Measurements from ENCODE around the gene UNC119B. TPM values are rescaled to one million over a fixed set of nuclear protein-coding genes. Genes with fewer than 3 reads are reported as not detected.

Gene UNC119B
- total and polyA plus RNA-seq, 2 experiments from 2014 or later, result 9.9 to 51.3 TPM

GRCh38 chr12:120684523-120684932 is 25.7 kb upstream of the UNC119B start:
- no peaks in the 10 kb centered on the region for H3K9me3 Mint-ChIP-seq
- Histone ChIP-seq H3K9me2 (ENCODE audit: insufficient read depth) (no peaks in the 10 kb centered on the region), H3K4me3 (no peak overlapping the region), H3K36me3 (ENCODE audit: insufficient read depth) (no peaks in the 10 kb centered on the region), H3F3A (replicated peaks; ENCODE audit: low read depth) (peaks cover under 1% of the 10 kb centered on the region; the same call in 1 of the 2 replicates), H3K27me3 (ENCODE audit: insufficient read depth) (no peaks in the 10 kb centered on the region), H2AFZ (0 out of 2 replicates have a peak overlapping the region, but pooled peaks have one; percentile 7), H4K20me1 (replicated peaks; ENCODE audit: insufficient read depth) (peaks cover 12% of the 10 kb centered on the region; the same call in 1 of the 2 replicates), H3K4me1 (ENCODE audit: insufficient read depth) (peaks cover 18% of the 10 kb centered on the region; the same call in 1 of the 2 replicates), H3K4me2 (no peak overlapping the region), H3K27ac (ENCODE audit: low read depth) (no peak overlapping the region), H3K79me2 (replicated peaks; ENCODE audit: insufficient read depth) (peaks cover 23% of the 10 kb centered on the region)
- DNase-seq (ENCODE audit: low spot score), result no peak
- H3K36me3 Mint-ChIP-seq (ENCODE audit: low read depth), result no peaks in the 10 kb centered on the region; the same call in 2 of the 3 replicates
- no peak overlapping the region for H3K4me3 Mint-ChIP-seq
- no peak for ATAC-seq
- TF ChIP-seq EZH2phosphoT487 (IDR thresholded peaks at IDR 0.05; ENCODE audit: unreplicated experiment), result no peak
- TF ChIP-seq JUNB (IDR thresholded peaks at IDR 0.05; ENCODE audit: unreplicated experiment), result no peak
- no peak for TF ChIP-seq ZNF114 (CRISPR knock-in tag; IDR thresholded peaks at IDR 0.05)
- no peak for TF ChIP-seq ZNF462 (CRISPR knock-in tag; IDR thresholded peaks at IDR 0.05)
- no peak for TF ChIP-seq REST (IDR thresholded peaks at IDR 0.05; ENCODE audit: unreplicated experiment)
- TF ChIP-seq CTCF (conservative IDR thresholded peaks at IDR 0.05; ENCODE audit: low read depth in 2 of 2), result no peak
- TF ChIP-seq CREB1 (CRISPR knock-in tag; IDR thresholded peaks at IDR 0.05; ENCODE audit: low read depth), result no peak
- no peak for TF ChIP-seq ETS1 (IDR thresholded peaks at IDR 0.05)
- no peak for TF ChIP-seq EZH2 (IDR thresholded peaks at IDR 0.05; ENCODE audit: low read depth, unreplicated experiment)
- TF ChIP-seq NANOG (IDR thresholded peaks at IDR 0.05; ENCODE audit: borderline replicate concordance), result no peak
- no peak for TF ChIP-seq STAT1 (IDR thresholded peaks at IDR 0.05; ENCODE audit: unreplicated experiment)
- no peak for TF ChIP-seq POLR2AphosphoS5 (IDR thresholded peaks at IDR 0.05; ENCODE audit: low read depth)
- no peak for TF ChIP-seq ZNF331 (CRISPR knock-in tag; IDR thresholded peaks at IDR 0.05; ENCODE audit: low read depth)
- H3K27ac Mint-ChIP-seq, result no peak overlapping the region
- peaks cover 19% of the 10 kb centered on the region for H3K4me1 Mint-ChIP-seq
- H3K27me3 Mint-ChIP-seq (ENCODE audit: insufficient read depth, low read depth, poor library complexity), result peaks cover 2% of the 10 kb centered on the region
